Tibial nerve (tissue), 4 donors: ENCODE results near the gene TMEM109. TPM values are rescaled to one million over a fixed set of nuclear protein-coding genes. Genes with fewer than 3 reads are reported as not detected.

ENCODE experiments used
- DNase-seq, 2 donors: peaks; one replicate each; pipeline ENCODE4 v3.0.0-alpha.2; 2019; ENCODE audit warnings: low spot score in 2 of 2
- H3K27ac ChIP-seq, 4 donors: fragments of 200-600 bp; sonication (generic) in 3 of 4; one replicate each; pipeline ENCODE4 v1.5.1; 2017 to 2019; ENCODE audit warnings: mild to moderate bottlenecking in 1 of 4
- H3K27me3 ChIP-seq, 2 donors: fragments of 200-600 bp; sonication (generic) in 1 of 2; one replicate each; pipeline versions ENCODE4 v1.5.1 to v1.6.0; 2017 to 2019
- H3K36me3 ChIP-seq, 3 donors: fragments of 200-600 bp; sonication (generic); one replicate each; pipeline ENCODE4 v1.5.1; 2018 to 2019
- H3K4me1 ChIP-seq, 4 donors: fragments of 200-600 bp; sonication (generic) in 3 of 4; one replicate each; pipeline ENCODE4 v1.5.1; 2017 to 2019
- H3K4me3 ChIP-seq, 4 donors: fragments of 200-600 bp; sonication (generic) in 3 of 4; one replicate each; pipeline ENCODE4 v1.5.1; 2017 to 2019; ENCODE audit warnings: mild to moderate bottlenecking in 1 of 4, moderate library complexity in 1 of 4
- H3K9me3 ChIP-seq, 4 donors: fragments of 200-600 bp; sonication (generic) in 3 of 4; one replicate each; pipeline ENCODE4 v1.5.1; 2017 to 2019
- CTCF ChIP-seq, 5 experiments: fragments of 200-600 bp in 3 of 5; fragments of 450-650 bp in 2 of 5; sonication (generic) in 3 of 5; IDR thresholded peaks; one replicate each; pipeline ENCODE4 v1.5.1; 2016 to 2019; ENCODE audit warnings: antibody characterized with exemption in 5 of 5, mild to moderate bottlenecking in 3 of 5, moderate library complexity in 2 of 5
- EP300 ChIP-seq, 2 donors: sonication (generic); formaldehyde crosslinking; IDR thresholded peaks; one replicate each; pipeline ENCODE4 v1.6.1; 2017; ENCODE audit warnings: antibody characterized with exemption in 2 of 2, mild to moderate bottlenecking in 1 of 2
- POLR2A ChIP-seq, 2 donors: fragments of 450-650 bp; IDR thresholded peaks; one replicate each; pipeline ENCODE4 v1.6.1; 2017; ENCODE audit warnings: antibody characterized with exemption in 2 of 2, mild to moderate bottlenecking in 2 of 2, moderate library complexity in 2 of 2
- WGBS, 2 donors: methylation state at CpG; one replicate each; pipeline ENCODE4 v1.1.5; 2018; 5-methylcytosine and 5-hydroxymethylcytosine counted together
- total RNA-seq, 4 donors: library from RNA; depleted of rRNA; stranded (reverse); fragments of >200 nt; gene quantifications; one replicate each; pipeline ENCODE4 v1.1.0, GENCODE V29; 2016

The TMEM109 gene
- total RNA-seq, 4 donors from 2014 or later = 173 to 300 (median 197) TPM

GRCh38 chr11:60923326-60923725 is 9.4 kb downstream of the TMEM109 start:
- H3K27me3 ChIP-seq = peaks cover 0 to 11% of the 10 kb centered on the region in 2 donors
- peaks cover 0 to 47% (median 31%) of the 10 kb centered on the region in 4 donors for H3K4me1 ChIP-seq
- no peak overlapping the region for H3K27ac ChIP-seq
- H3K9me3 ChIP-seq = no peaks in the 10 kb centered on the region
- no peak for DNase-seq
- no peak overlapping the region for H3K4me3 ChIP-seq
- peaks cover 0 to 47% (median 29%) of the 10 kb centered on the region in 3 donors for H3K36me3 ChIP-seq
- TF ChIP-seq EP300 (IDR thresholded peaks at IDR 0.05) = no peak
- TF ChIP-seq CTCF (IDR thresholded peaks at IDR 0.05) = no peak
- no peak for TF ChIP-seq POLR2A (IDR thresholded peaks at IDR 0.05)
- 62 to 70% methylated on average over 5 of the region's 5 CpGs for WGBS, 2 donors

- 27 to 45% methylated on average over 6 of the region's 6 CpGs for whole genome bisulfite sequencing, 2 donors
- peaks cover 0 to 51% (median 29%) of the 10 kb centered on the region in 3 donors for H3K36me3 ChIP-seq
- H3K9me3 ChIP-seq = no peaks in the 10 kb centered on the region
- H3K4me1 ChIP-seq = peaks cover 0 to 43% (median 29%) of the 10 kb centered on the region in 4 donors
- H3K4me3 ChIP-seq = peak overlapping the region in 1 of 4 donors; percentile 59
- no peak for DNase-seq
- peak overlapping the region in 1 of 4 donors; percentile 56 for H3K27ac ChIP-seq
- TF ChIP-seq EP300 (IDR thresholded peaks at IDR 0.05) (no peak), POLR2A (IDR thresholded peaks at IDR 0.05) (no peak), CTCF (IDR thresholded peaks at IDR 0.05) (no peak)
- peaks cover 0 to 11% of the 10 kb centered on the region in 2 donors for H3K27me3 ChIP-seq
Measured at GRCh38 chr11:60923800-60924109, 9.8 kb downstream of the TMEM109 start.

- WGBS, 2 donors = 1 to 2% methylated on average over 31 to 63 of the region's 69 CpGs
- H3K27ac ChIP-seq = peak within 1 kb of the TSS in 1 of 4 donors; percentile 56
- no peak for DNase-seq
- TF ChIP-seq POLR2A (IDR thresholded peaks at IDR 0.05) (peak in 1 of 2 donors; percentile 37), EP300 (IDR thresholded peaks at IDR 0.05) (peak in 1 of 2 donors; percentile 25), CTCF (IDR thresholded peaks at IDR 0.05) (peak in 1 of 5 experiments; percentile 25)
- H3K27me3 ChIP-seq = peaks cover 0 to 11% of the 10 kb centered on the region in 2 donors
- H3K4me1 ChIP-seq = peaks cover 0 to 37% (median 25%) of the 10 kb centered on the region in 4 donors
- H3K9me3 ChIP-seq = no peaks in the 10 kb centered on the region
- H3K4me3 ChIP-seq = peak within 1 kb of the TSS; percentile 53 to 73 (median 62)
- peaks cover 0 to 57% (median 29%) of the 10 kb centered on the region in 3 donors for H3K36me3 ChIP-seq
Measured at GRCh38 chr11:60924110-60924905, 10.3 kb downstream of the TMEM109 start, which contains the start of gene TMEM132A. Gene TMEM132A (plus strand): TSS chr11:60924460. CDS start chr11:60924634, 174 bp downstream.

GRCh38 chr11:60924906-60925853 is 11.2 kb downstream of the TMEM109 start:
- H3K9me3 ChIP-seq = no peaks in the 10 kb centered on the region
- peak overlapping the region in 1 of 4 donors; percentile 56 for H3K27ac ChIP-seq
- TF ChIP-seq POLR2A (IDR thresholded peaks at IDR 0.05) (no peak), EP300 (IDR thresholded peaks at IDR 0.05) (no peak), CTCF (IDR thresholded peaks at IDR 0.05) (no peak)
- H3K4me3 ChIP-seq = peak overlapping the region; percentile 53 to 73 (median 62)
- H3K36me3 ChIP-seq = peaks cover 0 to 56% (median 24%) of the 10 kb centered on the region in 3 donors
- 6 to 7% methylated on average over 31 to 35 of the region's 35 CpGs for WGBS, 2 donors
- peaks cover 0 to 30% (median 19%) of the 10 kb centered on the region in 4 donors for H3K4me1 ChIP-seq
- peaks cover 0 to 11% of the 10 kb centered on the region in 2 donors for H3K27me3 ChIP-seq
- DNase-seq = no peak
